Measurements from ENCODE around the gene PI4KB. TPM values are rescaled to one million over a fixed set of nuclear protein-coding genes. Genes with fewer than 3 reads are reported as not detected.

Gene PI4KB
- total RNA-seq, 4 donors from 2014 or later, result 93.1 to 110 (median 107) TPM

DNA sequence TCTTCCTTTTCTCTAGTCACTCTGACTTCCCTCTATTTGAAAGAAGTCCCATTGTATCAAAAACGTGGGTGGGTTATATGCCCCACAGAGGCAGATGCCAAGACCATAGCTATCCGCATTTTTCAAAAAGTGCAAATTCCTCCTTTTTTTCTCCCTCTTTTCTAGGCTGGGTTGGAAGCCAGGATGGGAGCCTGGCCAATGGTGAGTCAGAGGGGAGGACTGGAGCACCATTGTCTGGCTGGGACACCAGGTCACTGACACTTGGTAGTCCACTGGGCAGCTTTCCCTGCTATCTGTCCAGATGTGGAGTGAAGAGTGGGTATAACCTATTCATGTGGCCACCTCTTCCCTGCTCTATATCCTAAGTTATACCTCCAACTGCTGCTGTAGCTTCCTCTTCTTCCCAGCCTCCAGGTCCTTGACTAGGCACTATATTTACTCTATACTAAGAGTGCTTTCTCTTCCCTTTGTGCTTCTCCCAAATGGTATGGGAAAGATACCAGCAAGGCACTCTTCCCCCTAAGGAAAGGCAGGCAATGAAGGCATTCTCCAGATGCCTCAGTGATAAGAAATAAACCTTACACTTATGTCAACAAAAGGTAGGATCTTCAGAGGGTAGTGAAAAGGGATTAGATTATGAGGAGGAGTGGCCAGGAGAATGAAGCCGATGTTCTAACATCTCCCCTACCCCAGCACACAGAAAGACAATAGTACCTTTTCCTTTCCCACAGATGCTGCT, 12.9 kb downstream of the PI4KB start:
- 52 to 53% methylated on average over 3 of the region's 3 CpGs for WGBS, 2 donors
- peak overlapping the region in 2 of 3 donors; percentile 23 to 24 for H3K27ac ChIP-seq
- peaks cover 14 to 36% of the 10 kb centered on the region in 2 donors for H3K36me3 ChIP-seq
- TF ChIP-seq POLR2A (IDR thresholded peaks at IDR 0.05), result no peak
- TF ChIP-seq, protein P1, sequence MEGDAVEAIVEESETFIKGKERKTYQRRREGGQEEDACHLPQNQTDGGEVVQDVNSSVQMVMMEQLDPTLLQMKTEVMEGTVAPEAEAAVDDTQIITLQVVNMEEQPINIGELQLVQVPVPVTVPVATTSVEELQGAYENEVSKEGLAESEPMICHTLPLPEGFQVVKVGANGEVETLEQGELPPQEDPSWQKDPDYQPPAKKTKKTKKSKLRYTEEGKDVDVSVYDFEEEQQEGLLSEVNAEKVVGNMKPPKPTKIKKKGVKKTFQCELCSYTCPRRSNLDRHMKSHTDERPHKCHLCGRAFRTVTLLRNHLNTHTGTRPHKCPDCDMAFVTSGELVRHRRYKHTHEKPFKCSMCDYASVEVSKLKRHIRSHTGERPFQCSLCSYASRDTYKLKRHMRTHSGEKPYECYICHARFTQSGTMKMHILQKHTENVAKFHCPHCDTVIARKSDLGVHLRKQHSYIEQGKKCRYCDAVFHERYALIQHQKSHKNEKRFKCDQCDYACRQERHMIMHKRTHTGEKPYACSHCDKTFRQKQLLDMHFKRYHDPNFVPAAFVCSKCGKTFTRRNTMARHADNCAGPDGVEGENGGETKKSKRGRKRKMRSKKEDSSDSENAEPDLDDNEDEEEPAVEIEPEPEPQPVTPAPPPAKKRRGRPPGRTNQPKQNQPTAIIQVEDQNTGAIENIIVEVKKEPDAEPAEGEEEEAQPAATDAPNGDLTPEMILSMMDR (IDR thresholded peaks at IDR 0.05), result no peak
- no peaks in the 10 kb centered on the region for H3K9me3 ChIP-seq
- DNase-seq, result peak; percentile 58 to 73
- peaks cover 15 to 28% of the 10 kb centered on the region in 2 donors for H3K4me1 ChIP-seq
- H3K27me3 ChIP-seq, result no peaks in the 10 kb centered on the region
- intact Hi-C loops (cut with DNase I), result no loop called here
- H3K4me3 ChIP-seq (replicated peaks in 1 of 3), result no peak overlapping the region

DNA sequence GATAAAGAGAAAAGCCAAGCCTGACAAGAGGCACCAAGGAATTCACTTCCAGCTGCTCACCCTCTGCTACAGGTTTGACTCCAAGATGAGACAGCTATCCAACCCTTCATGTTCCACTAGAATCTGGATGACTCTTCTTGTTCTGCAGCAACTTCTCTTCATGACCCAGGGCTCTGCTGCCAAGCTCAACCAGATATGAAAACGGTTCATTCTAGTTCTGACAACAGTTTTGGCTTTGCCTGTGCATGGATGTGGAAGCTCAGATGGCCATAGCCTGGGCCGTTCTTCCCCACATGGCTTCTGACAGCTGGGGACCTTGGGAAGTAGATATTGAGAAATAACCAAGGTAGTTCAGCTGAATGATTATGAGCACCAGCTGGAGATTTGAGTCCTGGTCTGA, 13.7 kb downstream of the PI4KB start:
- peaks cover 17 to 38% of the 10 kb centered on the region in 2 donors for H3K36me3 ChIP-seq
- intact Hi-C loops (cut with DNase I), result no loop called here
- 60 to 76% methylated on average over 2 of the region's 2 CpGs for WGBS, 2 donors

DNA sequence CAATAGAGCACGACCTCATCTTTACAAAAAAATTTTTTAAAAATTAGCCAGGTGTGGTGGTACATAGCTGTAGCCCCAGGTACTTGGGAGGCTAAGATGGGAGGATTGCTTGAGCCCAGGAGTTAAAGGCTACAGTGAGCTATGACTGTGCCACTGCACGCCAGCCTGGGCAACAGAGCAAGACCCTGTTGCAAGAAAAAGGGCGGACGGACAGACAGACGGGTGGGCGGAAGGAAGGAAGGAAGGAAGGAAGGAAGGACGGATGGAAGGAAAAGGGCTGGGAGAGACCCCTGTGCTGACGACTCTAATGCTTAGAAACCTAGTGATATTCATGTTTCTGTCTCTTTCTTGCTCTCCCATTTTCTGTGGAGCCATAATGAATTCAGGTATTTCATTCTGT, 14.4 kb downstream of the PI4KB start:
- H3K4me1 ChIP-seq, result peaks cover 15 to 28% of the 10 kb centered on the region in 2 donors
- DNase-seq, result no peak
- 87 to 94% methylated on average over 8 of the region's 8 CpGs for WGBS, 2 donors

More for the DNA sequence above, 13.7 kb downstream of the PI4KB start:
- no peaks in the 10 kb centered on the region for H3K9me3 ChIP-seq
- H3K27ac ChIP-seq, result peak overlapping the region in 2 of 3 donors; percentile 23 to 24
- H3K4me3 ChIP-seq (replicated peaks in 1 of 3), result no peak overlapping the region
- DNase-seq, result no peak
- TF ChIP-seq, protein P1 (IDR thresholded peaks at IDR 0.05), result no peak
- TF ChIP-seq POLR2A (IDR thresholded peaks at IDR 0.05), result no peak
- H3K27me3 ChIP-seq, result no peaks in the 10 kb centered on the region
- H3K4me1 ChIP-seq, result peaks cover 15 to 28% of the 10 kb centered on the region in 2 donors

DNA sequence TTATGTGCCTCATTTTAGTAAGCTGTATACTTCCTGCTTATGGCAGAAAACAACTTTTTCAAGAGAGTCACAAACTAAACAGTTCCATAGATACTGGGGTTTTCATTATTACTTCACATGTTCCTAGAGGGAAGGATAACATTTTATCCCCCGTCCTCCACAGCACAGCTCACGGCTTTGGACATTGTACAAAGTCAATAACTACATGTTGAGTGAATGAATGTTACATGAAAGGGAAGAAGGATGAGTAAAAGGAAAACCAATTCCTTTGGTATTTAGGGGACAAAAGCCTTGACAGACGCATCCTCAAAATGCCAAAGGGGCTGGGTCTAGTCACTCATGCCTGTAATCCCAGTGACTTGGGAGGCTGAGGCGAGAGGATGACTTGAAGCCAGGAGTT, 14.8 kb downstream of the PI4KB start:
- WGBS, 2 donors, result 92 to 99% methylated on average over 4 of the region's 4 CpGs
- intact Hi-C loops (cut with DNase I), result no loop called here
- H3K4me1 ChIP-seq, result peaks cover 15 to 28% of the 10 kb centered on the region in 2 donors
- peak overlapping the region in 2 of 3 donors; percentile 42 to 73 for H3K27ac ChIP-seq
- TF ChIP-seq, protein P1 (IDR thresholded peaks at IDR 0.05), result no peak
- TF ChIP-seq POLR2A (IDR thresholded peaks at IDR 0.05), result no peak
- no peak overlapping the region for H3K4me3 ChIP-seq (replicated peaks in 1 of 3)
- H3K9me3 ChIP-seq, result no peaks in the 10 kb centered on the region
- DNase-seq, result no peak
- H3K36me3 ChIP-seq, result peaks cover 26 to 46% of the 10 kb centered on the region in 2 donors
- no peaks in the 10 kb centered on the region for H3K27me3 ChIP-seq

More for the DNA sequence above, 14.4 kb downstream of the PI4KB start:
- H3K9me3 ChIP-seq, result no peaks in the 10 kb centered on the region
- no peak overlapping the region for H3K4me3 ChIP-seq (replicated peaks in 1 of 3)
- H3K27me3 ChIP-seq, result no peaks in the 10 kb centered on the region
- intact Hi-C loops (cut with DNase I), result no loop called here
- peak overlapping the region in 1 of 3 donors; percentile 73 for H3K27ac ChIP-seq
- H3K36me3 ChIP-seq, result peaks cover 22 to 45% of the 10 kb centered on the region in 2 donors
- TF ChIP-seq POLR2A (IDR thresholded peaks at IDR 0.05), result no peak
- TF ChIP-seq, protein P1 (IDR thresholded peaks at IDR 0.05), result no peak
